Measurements from ENCODE around the gene TJAP1. TPM values are rescaled to one million over a fixed set of nuclear protein-coding genes. Genes with fewer than 3 reads are reported as not detected.

Gene TJAP1
- total RNA-seq, 1 donor from 2014 or later: 43.4 TPM

DNA sequence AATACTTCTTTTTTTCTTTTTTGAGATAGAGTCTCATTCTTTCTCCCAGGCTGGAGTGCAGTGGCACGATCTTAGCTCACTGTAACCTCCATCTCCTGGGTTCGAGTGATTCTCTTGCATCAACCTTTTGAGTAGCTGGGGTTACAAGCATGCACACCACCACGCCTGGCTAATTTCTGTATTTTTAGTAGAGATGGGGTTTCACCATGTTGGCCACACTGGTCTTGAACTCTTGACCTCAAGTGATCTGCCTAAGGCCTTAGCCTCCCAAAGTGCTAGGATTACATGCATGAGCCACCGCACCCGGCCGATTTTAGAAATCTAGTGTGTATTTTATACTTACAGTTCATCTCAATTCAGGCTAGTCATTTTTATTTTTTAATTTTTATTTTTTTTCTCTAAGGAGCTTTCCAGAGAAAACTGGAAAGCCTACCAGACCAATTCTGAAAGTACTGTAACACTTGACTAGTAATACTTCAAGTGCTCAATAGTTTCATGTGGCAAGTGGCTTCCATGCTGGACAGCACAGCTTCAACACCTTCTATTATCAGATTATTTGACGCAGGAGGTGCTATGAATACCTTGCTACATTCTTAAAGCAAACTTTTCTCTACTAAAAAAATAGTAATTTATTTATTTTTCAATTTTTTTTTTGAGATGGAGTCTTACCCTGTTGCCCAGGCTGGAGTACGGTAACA, 64.6 kb downstream of the TJAP1 start:
- Mint-ChIP-seq H3K27ac (no peak overlapping the region), H3K9me3 (no peaks in the 10 kb centered on the region), H3K4me1 (ENCODE audit: low read depth) (no peaks in the 10 kb centered on the region), H3K27me3 (ENCODE audit: insufficient read depth) (no peaks in the 10 kb centered on the region), H3K4me3 (no peak overlapping the region), H3K36me3 (ENCODE audit: low read depth) (peaks cover 36% of the 10 kb centered on the region)
- intact Hi-C loops (cut with micrococcal nuclease): no loop called here
- DNase-seq (ENCODE audit: low spot score): no peak

DNA sequence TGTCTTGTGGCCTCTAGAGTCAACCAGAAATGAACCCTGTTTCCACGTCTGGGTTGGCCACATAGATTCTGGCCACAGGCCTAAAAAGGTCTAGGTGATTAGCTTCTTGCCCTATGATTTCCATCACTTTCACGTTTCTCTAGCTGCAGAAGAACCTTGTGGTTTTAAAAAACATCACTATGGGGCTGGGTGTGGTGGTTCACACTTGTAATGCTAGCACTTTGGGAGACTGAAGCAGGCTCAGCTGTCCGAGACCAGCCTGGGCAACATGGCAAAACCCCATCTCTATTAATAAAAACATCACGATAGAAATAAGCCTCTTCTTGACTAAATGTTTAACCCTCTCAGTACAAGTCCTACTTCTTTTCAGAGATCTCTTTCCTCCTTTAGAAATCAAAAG, 67.1 kb downstream of the TJAP1 start:
- Mint-ChIP-seq H3K36me3 (ENCODE audit: low read depth) (peaks cover 44% of the 10 kb centered on the region), H3K27me3 (ENCODE audit: insufficient read depth) (no peaks in the 10 kb centered on the region), H3K27ac (no peak overlapping the region), H3K4me3 (no peak overlapping the region), H3K9me3 (no peaks in the 10 kb centered on the region), H3K4me1 (ENCODE audit: low read depth) (peaks cover 4% of the 10 kb centered on the region)
- no peak for DNase-seq (ENCODE audit: low spot score)
- intact Hi-C loops (cut with micrococcal nuclease): no loop called here

- Mint-ChIP-seq H3K27me3 (ENCODE audit: insufficient read depth) (no peaks in the 10 kb centered on the region), H3K36me3 (ENCODE audit: low read depth) (peaks cover 54% of the 10 kb centered on the region), H3K9me3 (no peaks in the 10 kb centered on the region), H3K27ac (peak overlapping the region; percentile 43), H3K4me1 (ENCODE audit: low read depth) (peaks cover 4% of the 10 kb centered on the region), H3K4me3 (no peak overlapping the region)
- DNase-seq (ENCODE audit: low spot score): no peak
- intact Hi-C loops (cut with micrococcal nuclease): no loop called here
Measured at GRCh38 chr6:43547222-43547621, 69.9 kb downstream of the TJAP1 start.

Other genes starting within 250 kb of the TJAP1 start
- 65.8 and 71.6 TPM in 2 replicates for gene DNPH1, start 248.1 kb upstream of the TJAP1 start, total RNA-seq
- 1.7 and 2.0 TPM in 2 replicates for gene TTBK1, start 234.1 kb upstream of the TJAP1 start, total RNA-seq
- gene SLC22A7, start 179.3 kb upstream of the TJAP1 start, total RNA-seq: not detected in 2 replicates
- not detected in 2 replicates for gene CRIP3, start 168.7 kb upstream of the TJAP1 start, total RNA-seq
- 9.1 and 9.7 TPM in 2 replicates for gene ZNF318, start 107.9 kb upstream of the TJAP1 start, total RNA-seq
- 40.5 and 43.6 TPM in 2 replicates for gene ABCC10, start 50.0 kb upstream of the TJAP1 start, total RNA-seq
- gene DLK2, start 22.0 kb upstream of the TJAP1 start, total RNA-seq: 1.5 and 2.0 TPM in 2 replicates
- gene LRRC73, start 32.8 kb downstream of the TJAP1 start, total RNA-seq: 0.10 and 0.12 TPM in 2 replicates
- 60.2 and 62.5 TPM in 2 replicates for gene YIPF3, start 39.4 kb downstream of the TJAP1 start, total RNA-seq
- gene POLR1C, start 39.5 kb downstream of the TJAP1 start, total RNA-seq: 85.8 and 98.0 TPM in 2 replicates
- 135 and 149 TPM in 2 replicates for gene XPO5, start 98.5 kb downstream of the TJAP1 start, total RNA-seq
- 35.7 and 39.1 TPM in 2 replicates for gene POLH, start 98.6 kb downstream of the TJAP1 start, total RNA-seq
- gene GTPBP2, start 151.7 kb downstream of the TJAP1 start, total RNA-seq: 72.4 and 73.0 TPM in 2 replicates
- gene MAD2L1BP, start 158.3 kb downstream of the TJAP1 start, total RNA-seq: 34.8 and 39.0 TPM in 2 replicates
- not detected in 2 replicates for gene RSPH9, start 167.5 kb downstream of the TJAP1 start, total RNA-seq
- gene MRPS18A, start 210.2 kb downstream of the TJAP1 start, total RNA-seq: 55.0 and 55.9 TPM in 2 replicates

Measured in activated T-helper 1 cell treated with anti-CD3 and anti-CD28 coated beads, Interleukin-12 subunit alpha, Interleukin-12 subunit beta, Interleukin-2, Interleukin-4 antibody, amounts not matched to agents 30 ng/mL and 10 ng/mL and 1 ng/mL, durations not matched to agents 14 hours and 24 hours and 36 hours (primary cell).